T-helper 2 cell treated with Interferon-gamma antibody and Interleukin-4, amounts not matched to agents 100 ng/mL and 5 ng/mL, for 36 hours (primary cell): ENCODE data around the gene STXBP2. TPM values are rescaled to one million over a fixed set of nuclear protein-coding genes. Genes with fewer than 3 reads are reported as not detected.

Source experiments
- intact Hi-C: fragments of 100-400 bp; cut with micrococcal nuclease; formaldehyde crosslinking; loops from one replicate; pipeline ENCODE4 v1.15.1; 2023
- total RNA-seq: library from RNA; stranded (reverse); gene quantifications from 2 replicates; pipeline ENCODE4 v1.2.3, GENCODE V29; 2022

The STXBP2 gene
- total RNA-seq, 1 donor from 2014 or later, result 129 TPM

- intact Hi-C loops, result no loop called here
Observed at GRCh38 chr19:7677669-7678311, 40.9 kb downstream of the STXBP2 start.

GRCh38 chr19:7678971-7679751 is 42.3 kb downstream of the STXBP2 start:
- intact Hi-C loops, result no loop called here

GRCh38 chr19:7679771-7680605 is 43.1 kb downstream of the STXBP2 start:
- intact Hi-C loops, result no loop called here

- intact Hi-C loops, result loop anchor here (1.0 kb wide), 3 partner anchors 28 to 119 kb away; no protein-coding TSS in a partner anchor
Observed at GRCh38 chr19:7680606-7681339, 43.9 kb downstream of the STXBP2 start, which contains the start of gene TRAPPC5. Gene TRAPPC5 (plus strand): TSS chr19:7680833. CDS start chr19:7682254, 1,421 bp downstream.

- intact Hi-C loops, result loop anchor here (1.0 kb wide), 3 partner anchors 29 to 118 kb away; no protein-coding TSS in a partner anchor
Observed at GRCh38 chr19:7681340-7682174, 44.6 kb downstream of the STXBP2 start.

GRCh38 chr19:7682175-7682855 is 45.4 kb downstream of the STXBP2 start:
- intact Hi-C loops, result no loop called here

GRCh38 chr19:7685546-7686445 is 48.9 kb downstream of the STXBP2 start:
- intact Hi-C loops, result no loop called here

- intact Hi-C loops, result no loop called here
Observed at GRCh38 chr19:7687177-7687576, 50.3 kb downstream of the STXBP2 start.

- intact Hi-C loops, result no loop called here
Observed at GRCh38 chr19:7689165-7689564, 52.3 kb downstream of the STXBP2 start.

GRCh38 chr19:7690779-7691258 is 53.9 kb downstream of the STXBP2 start:
- intact Hi-C loops, result no loop called here

- intact Hi-C loops, result no loop called here
Observed at GRCh38 chr19:7691497-7691896, 54.6 kb downstream of the STXBP2 start.

- intact Hi-C loops, result no loop called here
Observed at GRCh38 chr19:7692417-7693088, 55.6 kb downstream of the STXBP2 start.

GRCh38 chr19:7694499-7694898 is 57.6 kb downstream of the STXBP2 start:
- intact Hi-C loops, result no loop called here

Other genes starting within 250 kb of the STXBP2 start
- 0.45 and 0.57 TPM in 2 replicates for gene PEX11G, start 148.1 kb upstream of the STXBP2 start, total RNA-seq
- 5.2 and 5.3 TPM in 2 replicates for gene ZNF358, start 121.0 kb upstream of the STXBP2 start, total RNA-seq
- 10.7 and 13.2 TPM in 2 replicates for gene MCOLN1, start 114.5 kb upstream of the STXBP2 start, total RNA-seq
- gene PNPLA6, start 101.4 kb upstream of the STXBP2 start, total RNA-seq, result 115 and 116 TPM in 2 replicates
- gene CAMSAP3, start 41.2 kb upstream of the STXBP2 start, total RNA-seq, result 0.11 and 0.16 TPM in 2 replicates
- 39.0 and 39.7 TPM in 2 replicates for gene XAB2, start 7.6 kb upstream of the STXBP2 start, total RNA-seq
- 129 and 134 TPM in 2 replicates for gene PET100, start 7.3 kb upstream of the STXBP2 start, total RNA-seq
- 0.82 and 2.0 TPM in 2 replicates for gene PCP2, start 3.4 kb upstream of the STXBP2 start, total RNA-seq
- 0.55 TPM in 1 of 2 replicates, not detected in the other for gene RETN, start 31.9 kb downstream of the STXBP2 start, total RNA-seq
- gene MCEMP1, start 40.0 kb downstream of the STXBP2 start, total RNA-seq, result not detected in 2 replicates
- gene TRAPPC5, start 43.7 kb downstream of the STXBP2 start, total RNA-seq, result 65.6 and 76.9 TPM in 2 replicates
- 0.25 TPM in 1 of 2 replicates, not detected in the other for gene FCER2, start 65.0 kb downstream of the STXBP2 start, total RNA-seq
- not detected in 2 replicates for gene CLEC4G, start 95.0 kb downstream of the STXBP2 start, total RNA-seq
- gene CD209, start 110.4 kb downstream of the STXBP2 start, total RNA-seq, result not detected in 2 replicates
- not detected in 2 replicates for gene CLEC4M, start 126.1 kb downstream of the STXBP2 start, total RNA-seq
- 5.1 and 6.0 TPM in 2 replicates for gene EVI5L, start 193.1 kb downstream of the STXBP2 start, total RNA-seq
- 0.09 TPM in 1 of 2 replicates, not detected in the other for gene PRR36, start 237.3 kb downstream of the STXBP2 start, total RNA-seq